Vagina (tissue), 2 donors: ENCODE results near the gene N4BP2L2.

Source experiments
- CTCF ChIP-seq, 3 experiments: fragments of 450-650 bp in 2 of 3; fragments of 200-600 bp in 1 of 3; sonication (generic) in 1 of 3; IDR thresholded peaks; one replicate each; pipeline ENCODE4 v1.5.1; 2017 to 2019; ENCODE audit warnings: antibody characterized with exemption in 3 of 3, mild to moderate bottlenecking in 2 of 3, moderate library complexity in 2 of 3
- POLR2A ChIP-seq, 2 donors: fragments of 450-650 bp; IDR thresholded peaks; one replicate each; pipeline ENCODE4 v1.6.1; 2017; ENCODE audit warnings: antibody characterized with exemption in 2 of 2, mild to moderate bottlenecking in 2 of 2, moderate library complexity in 2 of 2
- POLR2AphosphoS5 ChIP-seq, 2 donors: sonication (generic); formaldehyde crosslinking; IDR thresholded peaks; one replicate each; pipeline ENCODE4 v1.9.0; 2017; ENCODE audit warnings: antibody characterized with exemption in 2 of 2, mild to moderate bottlenecking in 2 of 2, low read depth in 1 of 2; ENCODE audit not compliant: insufficient read depth in 1 of 2

DNA sequence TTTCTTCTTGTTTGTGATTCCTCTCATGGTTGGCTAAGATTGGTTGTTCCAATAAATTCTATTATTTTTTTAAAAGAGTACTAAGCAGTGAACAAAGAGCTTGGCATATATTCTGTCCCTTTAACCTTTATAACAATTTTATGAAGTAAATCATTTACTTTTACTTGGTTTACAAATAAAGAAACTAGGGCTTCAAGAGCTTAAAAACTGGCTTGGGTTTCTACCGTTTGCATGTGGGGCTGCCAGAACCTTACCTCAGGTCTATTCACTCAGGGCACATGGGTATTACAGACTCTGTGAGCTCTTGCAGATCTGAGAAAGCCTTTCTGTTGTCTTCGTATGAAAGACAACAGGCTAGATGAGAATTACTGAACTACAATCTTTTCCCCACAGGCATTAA, 124.0 kb downstream of the N4BP2L2 start:
- no peak for TF ChIP-seq POLR2AphosphoS5 (IDR thresholded peaks at IDR 0.05; ENCODE audit: insufficient read depth in 1 of 2, low read depth in 1 of 2)
- no peak for TF ChIP-seq CTCF (IDR thresholded peaks at IDR 0.05)
- no peak for TF ChIP-seq POLR2A (IDR thresholded peaks at IDR 0.05)
